Epithelial cell of prostate (primary cell): Measurements from ENCODE around the gene MTX1.
A peak's percentile ranks its signal among the peaks of the same experiment; 100 is the strongest.

Source experiments
- DNase-seq: peaks from one replicate; pipeline ENCODE4 v3.0.0-alpha.2; 2011; ENCODE audit warnings: low read depth, low spot score
- H3K27ac ChIP-seq: fragments of 450-650 bp; 2 replicates; pipeline ENCODE4 v1.5.1; 2017; ENCODE audit warnings: mild to moderate bottlenecking

Gene MTX1

DNA sequence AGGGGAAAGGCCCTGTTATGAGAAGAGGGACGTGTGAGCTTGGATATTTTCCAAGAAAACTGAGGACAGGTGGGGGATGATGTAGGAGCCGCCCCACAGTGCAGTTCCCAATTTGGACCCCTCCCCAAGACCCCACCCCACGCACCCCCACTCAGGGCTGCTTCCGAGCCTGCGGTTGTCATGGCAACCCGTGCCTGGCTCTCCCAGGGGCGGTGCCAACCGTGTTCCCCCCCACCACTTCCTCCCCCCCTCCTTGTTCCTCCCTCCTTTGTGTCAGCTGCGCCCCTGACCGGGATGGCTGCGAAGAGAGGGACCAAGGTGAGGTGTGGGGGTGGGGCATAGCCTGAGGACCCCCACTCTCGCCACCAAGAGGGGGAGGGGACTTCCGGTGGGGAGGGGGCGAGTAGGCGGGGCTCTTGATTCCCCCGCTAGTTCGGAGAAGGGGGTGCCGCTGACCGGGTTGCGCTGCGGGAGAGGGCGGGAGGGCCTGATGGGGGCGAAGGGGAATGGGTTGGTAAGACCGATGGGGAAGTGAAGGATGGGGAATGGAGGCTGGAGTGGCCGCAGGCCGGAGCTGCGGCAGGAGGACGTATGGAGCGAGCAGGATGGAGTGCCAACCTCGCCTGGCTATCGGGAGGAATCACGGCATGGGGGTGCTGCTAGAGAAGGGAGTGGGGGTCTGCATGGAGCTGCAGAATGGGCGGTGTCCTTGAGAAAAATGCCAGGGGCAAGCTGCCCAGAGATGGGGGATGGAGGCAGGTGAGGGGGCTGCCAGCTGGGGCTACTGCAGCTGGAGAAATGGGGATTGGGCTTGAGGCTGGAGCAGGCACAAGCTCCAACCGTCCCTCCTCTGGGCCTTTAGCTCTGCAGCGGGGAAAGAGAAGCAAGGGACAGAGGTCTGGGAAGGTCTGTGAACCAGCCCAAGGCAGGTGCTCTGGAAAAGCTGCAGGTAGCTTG is 33.9 kb upstream of the MTX1 start:
- no peak for DNase-seq

DNA sequence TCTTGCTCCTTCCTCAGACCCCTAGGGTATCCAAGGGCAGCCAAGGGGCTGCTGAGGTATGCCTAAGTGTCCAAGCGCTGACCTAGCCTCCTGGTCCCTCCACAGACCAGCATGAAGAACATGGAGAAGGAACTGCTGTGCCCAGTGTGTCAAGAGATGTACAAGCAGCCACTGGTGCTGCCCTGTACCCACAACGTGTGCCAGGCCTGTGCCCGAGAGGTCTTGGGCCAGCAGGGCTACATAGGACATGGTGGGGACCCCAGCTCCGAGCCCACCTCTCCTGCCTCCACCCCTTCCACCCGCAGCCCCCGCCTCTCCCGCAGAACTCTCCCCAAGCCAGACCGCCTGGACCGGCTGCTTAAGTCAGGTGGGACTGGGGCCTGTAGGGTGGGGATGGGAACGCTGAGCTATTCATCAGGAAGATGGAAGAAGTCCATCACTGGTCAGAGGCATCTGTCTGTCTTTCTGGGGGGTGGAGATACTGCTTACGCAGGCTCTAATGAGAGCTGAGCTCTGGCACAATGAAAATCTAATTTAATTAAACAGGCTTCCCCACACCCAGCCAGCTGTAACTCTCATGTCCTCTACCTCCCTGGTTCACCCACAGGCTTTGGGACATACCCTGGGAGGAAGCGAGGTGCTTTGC is 33.1 kb upstream of the MTX1 start:
- DNase-seq, result no peak
- H3K27ac ChIP-seq, result no peak overlapping the region

More for the DNA sequence above, 33.9 kb upstream of the MTX1 start:
- H3K27ac ChIP-seq, result peak overlapping the region; percentile 75

DNA sequence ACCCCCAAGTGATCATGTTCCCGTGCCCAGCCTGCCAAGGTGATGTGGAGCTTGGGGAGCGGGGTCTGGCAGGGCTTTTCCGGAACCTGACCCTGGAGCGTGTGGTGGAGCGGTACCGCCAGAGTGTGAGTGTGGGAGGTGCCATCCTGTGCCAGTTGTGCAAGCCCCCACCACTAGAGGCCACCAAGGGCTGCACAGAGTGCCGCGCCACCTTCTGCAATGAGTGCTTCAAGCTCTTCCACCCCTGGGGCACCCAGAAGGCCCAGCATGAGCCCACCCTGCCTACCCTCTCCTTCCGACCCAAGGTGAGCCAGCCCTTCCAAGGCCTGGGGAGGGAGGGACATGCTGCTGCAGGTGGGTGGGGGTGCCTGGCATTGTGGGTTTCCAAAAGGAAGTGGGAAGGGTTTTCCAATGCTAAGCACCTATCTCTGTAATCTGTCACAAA is 32.5 kb upstream of the MTX1 start:
- no peak for DNase-seq
- peak overlapping the region; percentile 22 for H3K27ac ChIP-seq

DNA sequence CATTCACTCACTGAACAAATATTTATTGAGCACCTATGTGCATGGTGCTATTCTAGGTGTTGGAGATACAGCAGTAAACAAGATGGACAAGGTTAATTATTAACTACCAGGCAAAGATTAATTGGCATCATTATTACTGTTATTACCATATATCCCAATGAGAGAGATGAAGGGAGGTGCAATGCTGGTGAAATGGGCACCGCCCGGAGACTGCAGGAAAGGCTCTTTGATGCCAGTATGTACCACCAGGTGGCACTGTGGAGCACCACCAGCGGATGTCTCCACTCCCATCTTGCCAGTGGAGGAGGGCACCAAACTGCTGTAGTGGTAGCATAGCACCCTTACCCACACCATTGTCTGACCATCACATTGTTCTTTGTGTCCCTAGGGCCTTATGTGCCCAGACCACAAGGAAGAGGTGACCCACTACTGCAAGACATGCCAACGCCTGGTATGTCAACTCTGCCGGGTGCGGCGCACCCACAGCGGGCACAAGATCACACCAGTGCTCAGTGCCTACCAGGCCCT is 31.9 kb upstream of the MTX1 start:
- H3K27ac ChIP-seq, result peak overlapping the region; percentile 22
- no peak for DNase-seq

DNA sequence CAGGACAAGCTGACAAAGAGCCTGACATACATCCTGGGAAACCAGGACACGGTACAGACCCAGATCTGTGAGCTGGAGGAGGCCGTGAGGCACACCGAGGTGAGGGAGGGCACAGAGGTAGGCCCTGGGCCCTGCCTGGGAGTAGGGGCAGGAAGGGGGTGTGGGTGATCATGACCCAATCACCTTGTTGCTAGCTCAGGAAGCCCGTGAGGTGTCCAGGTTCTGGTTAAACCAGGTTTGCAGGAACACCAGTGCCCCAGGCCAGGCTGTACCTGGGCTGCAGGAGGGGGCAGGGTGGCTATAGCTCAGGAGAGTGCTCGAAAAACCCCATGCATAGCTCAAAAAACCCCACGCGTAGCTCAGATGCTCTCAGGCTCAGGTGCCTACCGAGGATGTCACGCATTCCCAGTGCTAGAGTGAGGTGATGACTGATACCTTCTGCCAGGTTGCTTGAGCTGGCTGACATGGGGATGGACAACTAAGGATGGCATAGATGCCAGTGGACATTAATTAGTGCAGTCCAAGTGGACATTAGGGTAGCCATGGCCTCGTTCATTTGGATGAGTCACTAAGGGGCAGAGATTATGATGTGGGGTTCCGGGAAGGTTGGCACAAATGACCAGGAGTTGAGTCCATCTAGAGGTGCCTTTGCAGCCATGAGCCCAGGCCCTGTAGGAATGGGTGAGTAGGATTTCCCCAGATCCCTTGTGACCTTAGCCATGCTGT is 31.1 kb upstream of the MTX1 start:
- H3K27ac ChIP-seq, result peak overlapping the region; percentile 22
- no peak for DNase-seq

DNA sequence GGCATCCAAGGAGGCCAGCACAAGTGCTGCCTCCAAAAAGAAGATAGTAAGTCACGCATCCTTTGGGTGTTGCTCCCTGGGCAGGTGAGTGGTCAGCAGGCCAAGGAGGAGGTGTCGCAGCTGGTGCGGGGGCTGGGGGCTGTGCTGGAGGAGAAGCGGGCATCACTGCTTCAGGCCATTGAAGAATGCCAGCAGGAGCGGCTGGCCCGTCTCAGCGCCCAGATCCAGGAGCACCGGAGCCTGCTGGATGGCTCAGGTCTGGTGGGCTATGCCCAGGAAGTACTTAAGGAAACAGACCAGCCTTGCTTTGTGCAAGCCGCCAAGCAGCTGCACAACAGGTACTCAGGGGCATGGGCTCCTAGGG is 30.6 kb upstream of the MTX1 start:
- no peak overlapping the region for H3K27ac ChIP-seq
- DNase-seq, result no peak

DNA sequence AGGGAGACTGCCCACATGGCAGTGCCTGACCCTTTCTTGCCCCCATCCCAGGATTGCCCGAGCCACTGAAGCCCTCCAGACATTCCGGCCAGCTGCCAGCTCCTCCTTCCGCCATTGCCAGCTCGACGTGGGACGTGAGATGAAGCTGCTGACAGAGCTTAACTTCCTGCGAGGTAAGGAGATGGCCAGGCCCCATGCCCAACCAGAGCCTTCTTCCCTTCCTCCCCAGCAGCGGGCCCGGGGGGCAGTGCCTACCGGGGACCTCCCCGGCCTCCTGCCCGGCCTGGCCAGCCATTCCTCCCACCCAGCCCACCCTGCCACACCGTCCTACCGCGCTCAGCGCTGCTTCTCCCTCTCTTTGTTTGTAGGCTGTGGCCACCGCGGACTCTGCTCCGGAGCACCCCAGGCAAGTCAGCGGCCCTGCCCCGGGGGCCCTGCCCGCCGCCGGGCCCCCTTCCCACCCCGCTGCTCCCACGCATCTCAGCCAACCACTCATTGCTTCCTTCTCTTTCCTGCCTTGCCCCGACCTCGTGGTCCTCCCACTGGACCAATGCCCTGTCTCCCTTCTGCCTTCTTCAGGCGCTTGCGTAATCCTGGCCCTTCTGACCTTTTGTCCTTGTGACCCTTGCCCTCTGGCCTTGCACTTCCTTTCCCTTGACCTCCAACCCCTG is 29.9 kb upstream of the MTX1 start:
- H3K27ac ChIP-seq, result no peak overlapping the region
- DNase-seq, result no peak

DNA sequence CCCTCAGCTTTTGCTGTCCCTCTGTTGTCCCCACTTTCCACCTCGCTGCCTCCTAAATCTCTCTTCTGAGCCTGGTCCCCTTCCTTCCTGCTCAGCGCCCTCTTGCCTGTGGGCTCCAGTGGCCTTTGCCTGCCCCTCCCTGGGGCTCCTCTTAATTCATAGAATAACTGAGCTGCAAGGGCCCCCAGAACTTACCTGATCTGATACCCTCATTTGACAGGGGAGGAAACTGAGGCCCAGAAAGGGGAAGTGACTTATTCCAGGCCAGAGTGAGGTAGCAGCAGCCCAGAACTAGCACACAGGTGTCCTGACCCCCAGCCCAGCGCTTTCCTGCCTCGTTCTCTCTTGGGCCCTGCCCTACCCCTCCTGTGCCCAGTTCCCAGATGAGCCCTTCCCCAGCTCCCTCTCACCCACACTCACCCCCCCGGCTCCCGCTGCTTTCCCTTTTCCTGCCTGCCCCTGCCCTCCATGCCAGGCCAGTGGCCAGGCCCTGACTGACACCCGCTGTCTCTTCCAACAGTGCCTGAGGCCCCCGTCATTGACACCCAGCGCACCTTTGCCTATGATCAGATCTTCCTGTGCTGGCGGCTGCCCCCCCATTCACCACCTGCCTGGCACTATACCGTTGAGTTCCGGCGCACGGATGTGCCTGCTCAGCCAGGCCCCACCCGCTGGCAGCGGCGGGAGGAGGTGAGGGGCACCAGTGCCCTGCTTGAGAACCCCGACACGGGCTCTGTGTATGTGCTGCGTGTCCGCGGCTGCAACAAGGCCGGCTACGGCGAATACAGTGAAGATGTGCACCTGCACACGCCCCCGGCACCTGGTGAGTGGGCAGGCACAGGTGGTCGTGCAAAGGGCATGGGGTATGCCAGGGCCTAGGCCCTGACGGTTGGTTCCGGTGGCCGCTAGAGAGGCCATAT is 29.1 kb upstream of the MTX1 start:
- no peak overlapping the region for H3K27ac ChIP-seq
- no peak for DNase-seq

DNA sequence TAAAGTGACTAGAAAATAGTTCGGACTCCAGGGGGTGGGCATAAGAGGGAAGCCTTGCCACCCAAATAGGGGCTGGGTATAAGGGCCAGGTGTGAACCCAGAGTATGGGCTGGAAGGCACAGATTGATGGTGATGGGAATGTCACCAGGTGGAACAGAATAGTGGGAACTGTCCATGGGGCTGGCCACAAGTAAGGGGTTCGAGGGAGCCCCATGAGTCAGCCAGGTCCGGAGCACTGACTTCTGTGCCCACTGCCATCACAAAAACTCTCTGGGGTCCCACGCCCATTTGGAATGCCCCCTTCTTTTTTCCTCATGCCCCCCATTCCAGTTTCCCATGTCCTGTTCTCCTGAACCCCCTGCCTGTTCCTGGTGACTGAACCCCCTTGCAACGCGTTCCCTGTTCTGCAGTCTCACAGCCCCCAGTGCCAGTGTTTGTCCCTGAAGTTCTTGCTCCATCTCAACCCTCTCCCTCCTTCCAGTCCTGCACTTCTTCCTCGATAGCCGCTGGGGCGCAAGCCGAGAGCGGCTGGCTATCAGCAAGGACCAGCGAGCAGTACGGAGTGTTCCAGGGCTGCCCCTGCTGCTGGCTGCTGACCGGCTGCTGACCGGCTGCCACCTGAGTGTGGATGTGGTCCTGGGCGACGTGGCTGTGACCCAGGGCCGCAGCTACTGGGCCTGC is 27.0 kb upstream of the MTX1 start:
- no peak for DNase-seq
- H3K27ac ChIP-seq, result no peak overlapping the region

DNA sequence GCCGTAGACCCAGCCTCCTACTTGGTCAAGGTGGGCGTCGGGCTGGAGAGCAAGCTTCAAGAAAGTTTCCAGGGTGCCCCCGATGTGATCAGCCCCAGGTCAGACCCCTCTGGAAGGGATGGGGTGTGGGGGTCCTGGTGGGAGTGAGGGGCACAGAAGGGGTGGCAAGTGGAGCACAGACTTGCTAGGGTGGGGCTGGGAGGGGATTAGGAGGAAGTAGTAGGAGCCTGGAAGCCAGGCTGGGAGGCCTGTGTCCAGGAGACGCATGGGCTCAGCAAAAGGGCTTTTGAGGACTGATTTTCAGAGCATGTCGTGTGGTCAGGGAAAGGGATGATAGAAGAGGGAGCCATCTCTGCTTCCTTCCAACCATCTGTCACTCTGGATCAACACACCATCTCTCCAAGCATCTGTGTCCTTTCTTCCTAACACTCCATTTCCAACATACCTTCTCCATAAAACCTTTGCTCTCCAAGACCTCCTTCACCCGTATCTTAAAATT is 26.4 kb upstream of the MTX1 start:
- no peak overlapping the region for H3K27ac ChIP-seq
- no peak for DNase-seq

DNA sequence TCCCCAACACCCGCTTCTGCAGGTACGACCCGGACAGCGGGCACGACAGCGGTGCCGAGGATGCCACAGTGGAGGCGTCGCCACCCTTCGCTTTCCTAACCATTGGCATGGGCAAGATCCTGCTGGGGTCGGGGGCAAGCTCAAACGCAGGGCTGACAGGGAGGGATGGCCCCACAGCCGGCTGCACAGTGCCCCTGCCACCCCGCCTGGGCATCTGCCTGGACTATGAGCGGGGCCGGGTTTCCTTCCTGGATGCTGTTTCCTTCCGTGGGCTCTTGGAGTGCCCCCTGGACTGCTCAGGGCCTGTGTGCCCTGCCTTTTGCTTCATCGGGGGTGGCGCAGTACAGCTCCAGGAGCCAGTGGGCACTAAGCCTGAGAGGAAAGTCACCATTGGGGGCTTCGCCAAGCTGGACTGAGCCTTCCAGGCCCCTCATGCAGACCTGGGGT is 24.7 kb upstream of the MTX1 start:
- no peak overlapping the region for H3K27ac ChIP-seq
- no peak for DNase-seq

DNA sequence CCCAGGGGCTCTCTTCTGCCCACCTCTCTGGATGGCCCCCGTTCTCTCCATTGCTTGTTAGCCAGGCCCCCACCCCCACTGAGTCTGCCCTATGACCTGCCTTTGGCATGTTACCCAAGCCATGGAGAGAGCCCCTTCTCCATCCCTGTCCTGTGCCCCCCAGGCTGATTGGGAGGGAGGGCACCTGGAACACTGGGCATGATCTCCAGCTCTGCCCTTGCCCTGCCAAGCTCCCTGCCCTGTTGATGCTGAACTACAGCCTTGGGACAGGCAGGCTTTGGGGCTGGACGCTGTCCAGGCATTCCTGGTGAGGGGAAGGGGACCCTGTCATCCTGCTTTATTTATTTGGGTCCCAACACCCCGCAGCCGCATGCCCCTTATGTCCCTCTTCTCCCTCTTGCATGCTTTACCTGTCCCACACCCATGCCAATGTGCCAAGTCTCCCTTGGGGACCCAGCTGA is 24.1 kb upstream of the MTX1 start:
- no peak overlapping the region for H3K27ac ChIP-seq

DNA sequence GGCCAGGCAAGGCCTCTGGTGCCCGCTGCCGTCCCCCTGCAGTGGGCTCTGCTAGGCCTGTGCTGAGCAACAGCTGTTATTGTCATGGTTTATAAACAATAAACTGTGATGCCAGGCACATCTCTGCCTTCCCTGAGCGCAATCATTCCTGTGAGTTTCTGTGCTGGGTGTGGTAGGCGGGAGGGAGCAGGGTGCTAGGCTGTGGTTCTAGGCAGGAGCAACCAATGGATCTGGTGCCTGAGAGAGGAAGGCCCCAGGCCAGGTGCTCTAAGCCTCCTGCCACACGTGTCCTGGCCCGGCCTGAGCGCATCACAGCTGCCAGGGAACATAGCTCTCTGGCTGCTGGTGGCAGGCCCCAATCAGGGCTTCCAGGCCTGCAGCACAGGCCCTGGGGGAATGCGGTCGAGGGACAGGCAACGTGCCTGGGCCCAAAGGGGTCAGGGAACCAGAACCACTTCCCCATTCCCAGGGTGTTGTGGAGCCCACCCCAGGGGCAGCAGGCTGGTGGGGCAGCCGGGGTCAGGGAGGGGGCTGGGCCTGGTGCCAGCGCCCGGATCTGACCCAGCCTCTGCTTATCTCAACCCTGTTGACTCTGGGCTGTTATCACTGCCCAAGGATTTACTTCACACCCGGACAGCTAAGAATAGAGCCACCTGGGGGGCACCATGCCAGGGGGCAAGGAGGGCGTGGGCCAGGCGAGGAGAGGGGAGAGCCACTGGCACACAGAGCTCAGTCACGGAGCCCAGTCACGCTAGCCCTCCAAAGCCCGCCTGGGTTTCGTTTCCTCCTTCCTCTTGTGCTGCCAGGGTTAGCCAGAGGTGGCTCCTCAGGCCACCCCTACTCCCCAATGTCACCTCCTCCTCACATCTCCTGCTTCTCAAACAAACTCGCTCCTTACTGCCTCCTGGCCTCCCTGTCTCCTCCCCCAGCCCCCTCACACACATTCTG is 23.4 kb upstream of the MTX1 start:
- no peak for DNase-seq
- no peak overlapping the region for H3K27ac ChIP-seq

More for the DNA sequence above, 24.1 kb upstream of the MTX1 start:
- DNase-seq, result no peak

DNA sequence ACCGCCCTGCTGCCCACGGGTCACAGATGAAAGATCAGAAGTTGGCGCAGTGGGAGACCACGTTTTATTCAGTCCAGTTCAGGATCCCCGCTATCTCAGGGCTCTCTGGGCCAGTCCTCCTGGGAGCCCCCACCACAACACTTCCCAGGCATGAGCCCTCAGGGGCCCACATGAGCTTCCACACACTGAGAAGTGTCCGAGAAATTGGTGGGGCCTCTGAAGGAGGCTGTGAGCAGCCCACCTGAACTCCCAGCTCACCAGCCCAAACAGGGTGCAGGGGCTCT is 22.8 kb upstream of the MTX1 start:
- no peak for DNase-seq
- no peak overlapping the region for H3K27ac ChIP-seq

DNA sequence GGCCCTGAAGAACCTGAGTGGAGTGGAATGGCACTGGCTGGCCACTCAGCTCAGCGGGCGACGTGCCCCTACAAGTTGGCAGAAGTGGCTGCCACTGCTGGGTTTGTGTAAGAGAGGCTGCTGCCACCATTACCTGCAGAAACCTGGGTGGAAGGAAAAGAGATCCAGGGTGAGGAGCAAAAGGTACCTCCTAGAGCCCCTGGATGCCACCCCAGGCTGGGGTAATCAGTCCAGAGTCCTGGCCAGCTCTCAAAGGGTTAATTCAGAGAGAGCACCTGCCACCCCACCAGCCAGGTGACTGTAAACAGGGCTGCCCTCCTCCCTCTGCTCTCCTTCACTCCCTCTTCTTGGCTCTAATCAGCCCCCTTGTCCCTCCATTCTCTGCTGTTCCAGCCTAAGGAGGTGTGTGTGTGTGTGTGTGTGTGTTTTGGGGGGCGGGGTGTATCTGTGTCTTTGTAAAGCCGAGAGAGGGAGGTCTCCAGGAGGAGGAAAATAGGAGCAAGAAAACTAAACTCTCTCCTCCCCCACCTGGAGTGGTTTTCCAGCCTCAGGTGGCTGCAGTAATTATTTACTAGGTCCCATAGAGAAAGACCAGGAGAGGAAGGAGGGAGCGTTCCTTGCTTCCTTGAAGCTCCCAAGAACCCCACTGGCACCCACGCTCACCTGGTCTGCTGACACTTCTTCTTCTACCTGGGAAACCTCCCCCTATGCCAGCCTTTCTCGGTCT is 22.3 kb upstream of the MTX1 start:
- no peak for DNase-seq
- H3K27ac ChIP-seq, result no peak overlapping the region

DNA sequence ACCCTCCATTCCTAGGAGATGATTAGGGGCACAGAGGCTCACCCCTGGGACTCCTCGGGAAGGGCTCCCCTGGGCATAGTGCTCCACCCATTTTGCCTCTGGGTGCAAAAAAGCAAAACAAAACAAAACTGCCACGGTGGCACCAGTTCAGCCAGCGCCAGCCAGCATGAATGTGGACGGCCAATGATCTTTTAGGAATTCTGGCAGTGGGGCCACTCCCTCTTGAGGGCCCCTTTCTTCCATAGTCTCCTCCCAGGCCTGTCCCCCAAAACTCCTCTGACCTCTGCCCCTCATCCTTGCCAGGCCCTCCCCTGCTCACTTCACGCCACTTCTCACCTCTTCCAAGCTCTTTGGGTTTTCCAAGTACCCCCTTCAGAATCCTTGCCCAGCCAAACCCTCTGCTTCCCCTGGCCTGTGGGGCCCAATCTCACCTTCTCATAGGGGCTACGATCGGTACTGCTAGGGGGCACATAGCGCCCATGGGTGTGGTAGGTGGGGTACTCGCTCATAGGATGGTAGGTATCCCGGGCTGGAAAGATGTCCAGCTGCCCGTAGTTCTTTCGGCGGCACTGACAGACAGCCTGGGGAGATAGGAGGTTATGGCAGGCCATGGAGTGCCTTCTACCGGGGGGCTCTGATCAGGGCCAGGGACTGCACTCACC is 21.6 kb upstream of the MTX1 start:
- H3K27ac ChIP-seq, result no peak overlapping the region
- no peak for DNase-seq
